GM12874 (cell line): Measurements from ENCODE around the gene SEMA6B.

Experiments
- TF ChIP-seq, protein P1 (sequence below): IDR thresholded peaks from 2 replicates; pipeline ENCODE4 v1.5.1; 2011; ENCODE audit warnings: low read depth, mild to moderate bottlenecking, control low read depth, low read length, moderate library complexity; ENCODE audit not compliant: insufficient read depth

The SEMA6B gene

DNA sequence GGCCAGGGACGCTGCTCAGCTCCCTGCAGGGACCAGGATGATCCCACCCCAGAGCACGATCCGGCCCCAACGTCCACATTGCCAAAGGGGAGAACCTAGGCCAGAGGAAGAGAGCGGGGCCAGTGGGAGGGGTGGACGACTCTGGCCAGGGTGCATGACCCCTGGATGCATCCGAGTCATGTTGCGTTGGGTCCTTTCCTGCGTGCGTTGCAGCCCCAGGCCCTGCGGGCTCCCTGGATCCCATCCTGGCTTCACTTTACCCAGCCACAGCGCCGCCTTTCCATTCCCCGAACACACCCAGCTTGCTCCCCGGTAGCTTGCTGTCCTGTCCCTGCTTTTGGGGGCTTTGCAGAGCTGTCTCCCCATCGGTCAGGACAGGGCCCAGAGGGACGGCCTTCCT lies 51.7 kb downstream of the SEMA6B start:
- TF ChIP-seq, protein P1, sequence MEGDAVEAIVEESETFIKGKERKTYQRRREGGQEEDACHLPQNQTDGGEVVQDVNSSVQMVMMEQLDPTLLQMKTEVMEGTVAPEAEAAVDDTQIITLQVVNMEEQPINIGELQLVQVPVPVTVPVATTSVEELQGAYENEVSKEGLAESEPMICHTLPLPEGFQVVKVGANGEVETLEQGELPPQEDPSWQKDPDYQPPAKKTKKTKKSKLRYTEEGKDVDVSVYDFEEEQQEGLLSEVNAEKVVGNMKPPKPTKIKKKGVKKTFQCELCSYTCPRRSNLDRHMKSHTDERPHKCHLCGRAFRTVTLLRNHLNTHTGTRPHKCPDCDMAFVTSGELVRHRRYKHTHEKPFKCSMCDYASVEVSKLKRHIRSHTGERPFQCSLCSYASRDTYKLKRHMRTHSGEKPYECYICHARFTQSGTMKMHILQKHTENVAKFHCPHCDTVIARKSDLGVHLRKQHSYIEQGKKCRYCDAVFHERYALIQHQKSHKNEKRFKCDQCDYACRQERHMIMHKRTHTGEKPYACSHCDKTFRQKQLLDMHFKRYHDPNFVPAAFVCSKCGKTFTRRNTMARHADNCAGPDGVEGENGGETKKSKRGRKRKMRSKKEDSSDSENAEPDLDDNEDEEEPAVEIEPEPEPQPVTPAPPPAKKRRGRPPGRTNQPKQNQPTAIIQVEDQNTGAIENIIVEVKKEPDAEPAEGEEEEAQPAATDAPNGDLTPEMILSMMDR: no peak

DNA sequence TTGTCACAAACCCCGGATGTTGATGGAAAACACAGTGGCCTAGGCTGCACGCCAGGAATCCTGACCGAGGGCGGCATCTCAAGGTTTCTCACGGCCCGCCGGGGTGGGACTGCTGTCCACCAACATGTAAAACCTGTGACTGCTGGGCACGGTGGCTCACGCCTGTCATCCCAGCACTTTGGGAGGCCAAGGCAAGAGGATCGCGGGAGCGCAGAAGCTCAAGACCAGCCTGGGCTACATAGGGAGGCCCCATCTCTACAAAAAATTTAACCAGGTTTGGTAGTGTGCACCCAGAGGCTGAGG lies 52.4 kb downstream of the SEMA6B start:
- TF ChIP-seq, protein P1: no peak

DNA sequence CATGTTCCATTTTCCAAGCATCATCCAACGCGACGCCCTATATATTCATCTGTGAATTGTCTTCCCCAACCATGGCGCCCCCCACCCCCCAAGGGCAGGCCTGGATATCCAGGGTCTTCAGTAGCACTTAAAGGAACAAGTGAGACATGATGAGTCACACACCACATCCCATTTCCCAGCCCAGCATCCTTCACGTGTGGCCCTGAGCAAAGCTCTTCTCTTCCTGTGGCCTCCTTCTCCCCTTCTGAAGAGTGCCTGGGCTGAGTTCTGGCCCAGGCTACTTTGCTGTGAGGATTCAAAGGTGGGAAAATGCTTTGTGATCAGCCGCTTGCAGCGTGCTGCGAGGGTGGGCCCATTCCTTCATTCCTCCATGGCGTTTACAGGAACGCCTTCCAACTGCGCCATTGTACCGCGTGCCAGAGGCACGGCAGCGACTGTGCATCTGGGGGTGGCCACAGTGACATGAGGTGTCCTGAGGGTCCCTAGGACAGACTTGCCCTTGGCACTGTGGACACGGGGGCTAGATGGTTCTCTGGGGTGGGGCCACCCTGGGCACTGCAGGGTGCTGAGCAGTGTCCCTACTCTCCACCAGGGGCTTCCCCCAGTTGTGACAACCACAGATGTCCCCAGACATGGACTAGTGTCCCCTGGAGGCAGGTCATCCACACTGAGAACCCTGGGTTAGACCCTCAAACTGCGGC lies 52.9 kb downstream of the SEMA6B start:
- TF ChIP-seq, protein P1: no peak

DNA sequence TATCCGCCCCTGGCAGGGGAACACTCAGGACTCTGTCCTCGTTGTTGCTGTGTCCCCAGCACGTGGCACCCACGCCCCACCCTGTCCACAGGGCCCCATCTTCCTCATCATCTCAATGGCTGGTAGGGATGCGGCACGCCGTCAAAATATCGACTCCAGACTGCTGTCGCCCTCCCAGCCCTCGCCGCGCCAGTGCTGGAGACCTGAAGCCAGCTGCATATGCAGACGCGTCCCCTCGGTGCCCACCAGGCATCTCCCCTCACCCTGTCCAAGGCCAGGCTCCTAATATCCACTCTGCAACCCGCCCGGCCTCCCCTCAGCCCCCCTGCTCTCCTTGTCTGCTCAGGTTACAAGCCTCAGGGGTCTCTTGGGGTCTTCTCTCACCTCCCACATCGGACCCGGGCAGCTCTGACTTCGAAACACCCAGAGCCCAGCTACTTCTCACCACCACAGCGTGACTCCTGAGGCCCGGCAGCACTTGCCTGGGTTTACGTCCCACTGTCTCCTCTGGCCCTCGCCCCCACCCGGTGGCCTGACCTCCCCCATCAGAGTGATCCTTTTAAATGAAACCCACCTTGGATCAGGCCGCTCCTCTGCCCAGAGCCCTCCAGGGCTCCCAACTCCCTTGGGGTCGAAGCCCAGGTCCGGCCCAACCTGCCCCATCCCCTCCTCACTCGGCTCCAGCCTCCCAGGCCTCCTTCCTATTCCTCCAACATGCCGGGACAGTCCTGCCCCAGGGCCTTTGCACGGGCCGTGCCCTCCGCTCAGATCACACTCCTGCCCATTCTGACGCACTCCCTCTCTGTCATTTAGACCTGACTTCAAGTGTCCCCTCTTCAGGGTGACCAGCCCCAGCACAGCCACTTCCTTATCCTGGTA lies 53.7 kb downstream of the SEMA6B start:
- TF ChIP-seq, protein P1: no peak

DNA sequence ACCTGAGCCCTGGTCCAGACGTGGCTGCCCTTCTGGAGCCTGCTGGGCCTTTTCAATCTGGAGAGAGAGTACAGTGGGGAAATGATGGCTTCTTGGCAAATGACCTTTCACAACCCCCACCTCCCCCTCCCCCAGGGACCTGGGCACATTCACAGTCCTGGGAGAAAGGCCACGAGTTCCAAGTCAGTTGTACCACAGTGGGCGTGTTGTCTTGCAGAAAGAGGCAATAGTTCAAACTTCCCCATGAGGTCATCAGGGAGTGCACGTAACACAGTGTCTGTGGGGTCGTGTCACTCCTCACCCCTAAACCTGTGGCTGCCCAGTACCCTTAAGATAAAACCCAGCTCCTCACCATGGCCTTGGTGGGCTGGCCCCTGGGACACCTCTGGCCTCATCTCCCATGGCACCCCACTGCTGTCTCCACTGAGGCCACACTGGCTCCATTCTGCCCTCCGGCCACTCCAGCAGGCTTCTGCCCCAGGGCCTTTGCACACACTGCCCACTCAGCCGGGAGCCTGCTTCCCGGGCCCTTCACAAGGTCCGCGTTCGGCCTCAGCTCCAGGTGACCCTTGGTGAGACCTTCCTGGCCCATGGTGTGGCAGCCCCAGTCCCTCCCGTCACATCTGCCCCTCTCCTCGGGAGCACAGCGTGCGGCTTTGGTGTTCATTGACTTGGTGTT lies 54.5 kb downstream of the SEMA6B start:
- TF ChIP-seq, protein P1: no peak

DNA sequence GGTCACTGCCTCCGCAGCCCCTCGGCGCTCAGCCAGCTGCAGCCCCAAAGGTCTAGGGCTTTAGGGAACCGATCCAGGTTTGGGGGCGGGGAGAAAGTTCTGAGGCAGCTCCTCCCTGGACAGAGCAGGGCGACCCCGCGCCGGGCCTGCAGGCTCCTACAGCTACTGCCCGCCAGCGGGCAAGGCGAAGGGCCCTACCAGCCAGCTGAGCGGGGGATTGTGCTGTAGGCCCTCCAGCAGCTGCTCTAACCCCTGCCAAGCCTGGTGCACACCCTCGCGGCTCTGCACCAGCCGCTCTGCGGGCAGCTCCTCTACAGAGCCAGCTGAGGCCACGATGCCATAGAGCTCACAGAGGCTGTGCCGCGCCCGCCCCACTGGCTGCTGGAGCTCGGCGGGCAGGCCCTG lies 55.2 kb downstream of the SEMA6B start:
- TF ChIP-seq, protein P1: no peak

DNA sequence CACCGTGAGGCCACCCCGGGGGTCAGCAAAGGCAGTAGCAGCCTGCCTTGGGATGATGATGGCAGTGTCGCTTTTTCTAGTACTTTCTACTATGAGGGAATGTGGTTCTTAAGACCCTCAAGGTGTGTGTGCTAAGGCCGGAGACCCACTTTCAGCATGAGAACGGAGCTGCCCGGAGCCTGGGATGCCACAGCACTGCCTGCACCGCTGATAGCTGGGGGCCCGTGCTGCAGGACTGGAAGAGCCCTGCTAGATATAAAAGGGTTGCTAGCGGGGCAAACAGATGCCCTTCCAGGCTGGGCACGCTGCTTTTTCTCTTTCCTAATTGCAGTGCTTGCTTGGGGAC lies 55.7 kb downstream of the SEMA6B start:
- TF ChIP-seq, protein P1: no peak
